Sigmoid colon (tissue), 4 donors: ENCODE results near the gene ATG7.

Source experiments
- POLR2A ChIP-seq, 2 donors: fragments of 450-650 bp; IDR thresholded peaks; one replicate each; pipeline ENCODE4 v1.6.1; 2016; ENCODE audit warnings: antibody characterized with exemption in 2 of 2, mild to moderate bottlenecking in 2 of 2, moderate library complexity in 2 of 2
- POLR2AphosphoS5 ChIP-seq, 4 donors: sonication (generic); formaldehyde crosslinking; IDR thresholded peaks; one replicate each; pipeline ENCODE4 v1.6.1; 2017; ENCODE audit warnings: antibody characterized with exemption in 4 of 4
- TF ChIP-seq, protein P1 (sequence below), 4 experiments: fragments of 450-650 bp in 3 of 4; fragments of 200-600 bp in 1 of 4; IDR thresholded peaks; one replicate each; pipeline ENCODE4 v1.5.1; 2016 to 2019; ENCODE audit warnings: antibody characterized with exemption in 4 of 4, mild to moderate bottlenecking in 3 of 4, moderate library complexity in 2 of 4

DNA sequence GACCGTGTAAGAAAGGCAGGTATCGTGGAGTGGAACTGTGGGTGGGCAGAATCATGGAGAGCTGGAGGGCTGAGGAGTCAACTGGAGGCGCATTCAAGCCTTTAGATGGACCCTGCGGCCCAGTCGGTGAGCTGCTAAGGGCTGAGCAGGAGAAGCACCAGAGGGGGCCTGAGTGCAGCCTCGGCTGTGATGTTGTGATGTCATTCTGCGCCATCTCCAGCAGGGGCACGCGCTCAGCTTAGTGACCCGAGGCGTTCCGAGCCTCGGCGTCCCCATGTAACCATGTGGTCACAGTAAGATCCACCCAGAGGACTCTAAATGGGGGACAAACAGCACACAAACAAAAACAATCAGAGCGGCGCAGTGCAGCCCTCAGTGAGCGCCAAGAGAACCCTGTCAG, 294.7 kb downstream of the ATG7 start:
- no peak for TF ChIP-seq POLR2AphosphoS5 (IDR thresholded peaks at IDR 0.05)
- TF ChIP-seq, protein P1, sequence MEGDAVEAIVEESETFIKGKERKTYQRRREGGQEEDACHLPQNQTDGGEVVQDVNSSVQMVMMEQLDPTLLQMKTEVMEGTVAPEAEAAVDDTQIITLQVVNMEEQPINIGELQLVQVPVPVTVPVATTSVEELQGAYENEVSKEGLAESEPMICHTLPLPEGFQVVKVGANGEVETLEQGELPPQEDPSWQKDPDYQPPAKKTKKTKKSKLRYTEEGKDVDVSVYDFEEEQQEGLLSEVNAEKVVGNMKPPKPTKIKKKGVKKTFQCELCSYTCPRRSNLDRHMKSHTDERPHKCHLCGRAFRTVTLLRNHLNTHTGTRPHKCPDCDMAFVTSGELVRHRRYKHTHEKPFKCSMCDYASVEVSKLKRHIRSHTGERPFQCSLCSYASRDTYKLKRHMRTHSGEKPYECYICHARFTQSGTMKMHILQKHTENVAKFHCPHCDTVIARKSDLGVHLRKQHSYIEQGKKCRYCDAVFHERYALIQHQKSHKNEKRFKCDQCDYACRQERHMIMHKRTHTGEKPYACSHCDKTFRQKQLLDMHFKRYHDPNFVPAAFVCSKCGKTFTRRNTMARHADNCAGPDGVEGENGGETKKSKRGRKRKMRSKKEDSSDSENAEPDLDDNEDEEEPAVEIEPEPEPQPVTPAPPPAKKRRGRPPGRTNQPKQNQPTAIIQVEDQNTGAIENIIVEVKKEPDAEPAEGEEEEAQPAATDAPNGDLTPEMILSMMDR (IDR thresholded peaks at IDR 0.05): no peak
- no peak for TF ChIP-seq POLR2A (IDR thresholded peaks at IDR 0.05)
